ENCODE results near the gene MYOM3. TPM values are rescaled to one million over a fixed set of nuclear protein-coding genes. Genes with fewer than 3 reads are reported as not detected.

MYOM3 gene
- total and polyA plus RNA-seq, 2 of the 13 experiments (the other 11 are each of a cell fraction or from before 2014, with no cell fraction given), result 5.8 to 15.3 TPM

DNA sequence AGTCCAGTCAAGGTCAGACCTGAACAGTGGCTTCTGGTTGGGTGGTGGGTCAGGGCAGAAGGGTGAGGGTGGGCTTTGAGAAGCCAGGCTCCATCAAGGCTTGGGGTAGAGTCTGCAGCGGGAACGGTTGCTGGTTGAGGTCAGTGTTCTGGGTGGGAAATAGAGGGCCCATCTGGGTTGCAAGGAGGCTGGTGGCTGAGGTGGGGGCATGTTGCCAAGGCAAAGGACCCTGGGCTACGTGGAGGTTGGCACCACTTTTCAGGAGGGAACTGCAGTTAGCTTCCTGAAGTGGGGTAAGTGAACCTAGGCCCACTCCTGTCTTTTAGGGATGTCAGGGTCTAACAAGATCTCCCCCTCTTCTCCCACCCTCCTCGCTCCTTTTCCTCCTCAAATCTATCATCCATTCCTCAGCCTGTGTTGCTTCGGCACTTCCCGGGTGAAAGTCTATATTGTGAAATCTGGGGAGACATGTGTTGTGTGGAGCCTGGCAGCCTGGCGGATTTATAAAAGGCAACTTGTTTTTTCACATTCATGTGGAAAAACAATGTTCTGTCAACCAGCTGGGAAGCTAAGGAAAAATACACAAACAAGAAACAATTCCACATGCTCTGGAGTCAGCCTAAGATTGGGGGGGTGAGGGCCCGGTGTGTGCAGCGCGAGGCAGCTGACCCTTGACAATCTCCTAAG, 29.5 kb upstream of the MYOM3 start (continued):
- TF ChIP-seq, protein P1, sequence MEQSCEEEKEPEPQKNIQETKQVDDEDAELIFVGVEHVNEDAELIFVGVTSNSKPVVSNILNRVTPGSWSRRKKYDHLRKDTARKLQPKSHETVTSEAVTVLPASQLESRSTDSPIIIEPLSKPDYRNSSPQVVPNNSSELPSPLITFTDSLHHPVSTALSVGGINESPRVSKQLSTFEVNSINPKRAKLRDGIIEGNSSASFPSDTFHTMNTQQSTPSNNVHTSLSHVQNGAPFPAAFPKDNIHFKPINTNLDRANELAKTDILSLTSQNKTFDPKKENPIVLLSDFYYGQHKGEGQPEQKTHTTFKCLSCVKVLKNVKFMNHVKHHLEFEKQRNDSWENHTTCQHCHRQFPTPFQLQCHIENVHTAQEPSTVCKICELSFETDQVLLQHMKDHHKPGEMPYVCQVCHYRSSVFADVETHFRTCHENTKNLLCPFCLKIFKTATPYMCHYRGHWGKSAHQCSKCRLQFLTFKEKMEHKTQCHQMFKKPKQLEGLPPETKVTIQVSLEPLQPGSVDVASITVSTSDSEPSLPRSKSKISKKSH (CRISPR knock-in tag; IDR thresholded peaks at IDR 0.05; ENCODE audit: borderline replicate concordance), result no peak
- TF ChIP-seq ZBTB1 (CRISPR knock-in tag; IDR thresholded peaks at IDR 0.05; ENCODE audit: borderline replicate concordance), result no peak
- no peak for TF ChIP-seq ZNF776 (CRISPR knock-in tag; IDR thresholded peaks at IDR 0.05)
- no peak for TF ChIP-seq RELA (CRISPR knock-in tag; IDR thresholded peaks at IDR 0.05)
- TF ChIP-seq YEATS2 (CRISPR knock-in tag; IDR thresholded peaks at IDR 0.05; ENCODE audit: borderline replicate concordance), result no peak
- TF ChIP-seq, protein P2, sequence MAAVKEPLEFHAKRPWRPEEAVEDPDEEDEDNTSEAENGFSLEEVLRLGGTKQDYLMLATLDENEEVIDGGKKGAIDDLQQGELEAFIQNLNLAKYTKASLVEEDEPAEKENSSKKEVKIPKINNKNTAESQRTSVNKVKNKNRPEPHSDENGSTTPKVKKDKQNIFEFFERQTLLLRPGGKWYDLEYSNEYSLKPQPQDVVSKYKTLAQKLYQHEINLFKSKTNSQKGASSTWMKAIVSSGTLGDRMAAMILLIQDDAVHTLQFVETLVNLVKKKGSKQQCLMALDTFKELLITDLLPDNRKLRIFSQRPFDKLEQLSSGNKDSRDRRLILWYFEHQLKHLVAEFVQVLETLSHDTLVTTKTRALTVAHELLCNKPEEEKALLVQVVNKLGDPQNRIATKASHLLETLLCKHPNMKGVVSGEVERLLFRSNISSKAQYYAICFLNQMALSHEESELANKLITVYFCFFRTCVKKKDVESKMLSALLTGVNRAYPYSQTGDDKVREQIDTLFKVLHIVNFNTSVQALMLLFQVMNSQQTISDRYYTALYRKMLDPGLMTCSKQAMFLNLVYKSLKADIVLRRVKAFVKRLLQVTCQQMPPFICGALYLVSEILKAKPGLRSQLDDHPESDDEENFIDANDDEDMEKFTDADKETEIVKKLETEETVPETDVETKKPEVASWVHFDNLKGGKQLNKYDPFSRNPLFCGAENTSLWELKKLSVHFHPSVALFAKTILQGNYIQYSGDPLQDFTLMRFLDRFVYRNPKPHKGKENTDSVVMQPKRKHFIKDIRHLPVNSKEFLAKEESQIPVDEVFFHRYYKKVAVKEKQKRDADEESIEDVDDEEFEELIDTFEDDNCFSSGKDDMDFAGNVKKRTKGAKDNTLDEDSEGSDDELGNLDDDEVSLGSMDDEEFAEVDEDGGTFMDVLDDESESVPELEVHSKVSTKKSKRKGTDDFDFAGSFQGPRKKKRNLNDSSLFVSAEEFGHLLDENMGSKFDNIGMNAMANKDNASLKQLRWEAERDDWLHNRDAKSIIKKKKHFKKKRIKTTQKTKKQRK (IDR thresholded peaks at IDR 0.05; ENCODE audit: low read length), result no peak
- TF ChIP-seq JARID2 (CRISPR knock-in tag; IDR thresholded peaks at IDR 0.05; ENCODE audit: insufficient replicate concordance), result no peak
- no peak for TF ChIP-seq NR2F1 (CRISPR knock-in tag; IDR thresholded peaks at IDR 0.05)
- no peak for TF ChIP-seq ZNF101 (CRISPR knock-in tag; IDR thresholded peaks at IDR 0.05; ENCODE audit: borderline replicate concordance, low read depth)
- no peak for TF ChIP-seq ZNF121 (CRISPR knock-in tag; IDR thresholded peaks at IDR 0.05)
- no peak for TF ChIP-seq SP1 (IDR thresholded peaks at IDR 0.05)
- TF ChIP-seq SP1 (CRISPR knock-in tag; IDR thresholded peaks at IDR 0.05), result no peak
- TF ChIP-seq, protein P3, sequence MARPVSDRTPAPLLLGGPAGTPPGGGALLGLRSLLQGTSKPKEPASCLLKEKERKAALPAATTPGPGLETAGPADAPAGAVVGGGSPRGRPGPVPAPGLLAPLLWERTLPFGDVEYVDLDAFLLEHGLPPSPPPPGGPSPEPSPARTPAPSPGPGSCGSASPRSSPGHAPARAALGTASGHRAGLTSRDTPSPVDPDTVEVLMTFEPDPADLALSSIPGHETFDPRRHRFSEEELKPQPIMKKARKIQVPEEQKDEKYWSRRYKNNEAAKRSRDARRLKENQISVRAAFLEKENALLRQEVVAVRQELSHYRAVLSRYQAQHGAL (CRISPR knock-in tag; IDR thresholded peaks at IDR 0.05; ENCODE audit: not compliant biosample characterization), result no peak
- TF ChIP-seq KLF6 (CRISPR knock-in tag; IDR thresholded peaks at IDR 0.05), result no peak
- no peak for TF ChIP-seq NKX3-1 (CRISPR knock-in tag; IDR thresholded peaks at IDR 0.05)
- TF ChIP-seq STAT5B (CRISPR knock-in tag; IDR thresholded peaks at IDR 0.05), result no peak
- peak; percentile 63; the same call in 1 of the 2 replicates for TF ChIP-seq GATAD2A (CRISPR knock-in tag; IDR thresholded peaks at IDR 0.05)
- TF ChIP-seq, protein P4, sequence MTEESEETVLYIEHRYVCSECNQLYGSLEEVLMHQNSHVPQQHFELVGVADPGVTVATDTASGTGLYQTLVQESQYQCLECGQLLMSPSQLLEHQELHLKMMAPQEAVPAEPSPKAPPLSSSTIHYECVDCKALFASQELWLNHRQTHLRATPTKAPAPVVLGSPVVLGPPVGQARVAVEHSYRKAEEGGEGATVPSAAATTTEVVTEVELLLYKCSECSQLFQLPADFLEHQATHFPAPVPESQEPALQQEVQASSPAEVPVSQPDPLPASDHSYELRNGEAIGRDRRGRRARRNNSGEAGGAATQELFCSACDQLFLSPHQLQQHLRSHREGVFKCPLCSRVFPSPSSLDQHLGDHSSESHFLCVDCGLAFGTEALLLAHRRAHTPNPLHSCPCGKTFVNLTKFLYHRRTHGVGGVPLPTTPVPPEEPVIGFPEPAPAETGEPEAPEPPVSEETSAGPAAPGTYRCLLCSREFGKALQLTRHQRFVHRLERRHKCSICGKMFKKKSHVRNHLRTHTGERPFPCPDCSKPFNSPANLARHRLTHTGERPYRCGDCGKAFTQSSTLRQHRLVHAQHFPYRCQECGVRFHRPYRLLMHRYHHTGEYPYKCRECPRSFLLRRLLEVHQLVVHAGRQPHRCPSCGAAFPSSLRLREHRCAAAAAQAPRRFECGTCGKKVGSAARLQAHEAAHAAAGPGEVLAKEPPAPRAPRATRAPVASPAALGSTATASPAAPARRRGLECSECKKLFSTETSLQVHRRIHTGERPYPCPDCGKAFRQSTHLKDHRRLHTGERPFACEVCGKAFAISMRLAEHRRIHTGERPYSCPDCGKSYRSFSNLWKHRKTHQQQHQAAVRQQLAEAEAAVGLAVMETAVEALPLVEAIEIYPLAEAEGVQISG (CRISPR knock-in tag; IDR thresholded peaks at IDR 0.05), result peak; percentile 39; the same call in 1 of the 2 replicates
- TF ChIP-seq HNF4A (CRISPR knock-in tag; IDR thresholded peaks at IDR 0.05), result peak; percentile 82
- no peak for TF ChIP-seq ZNF17 (CRISPR knock-in tag; IDR thresholded peaks at IDR 0.05)
- no peak for TF ChIP-seq RNF2 (conservative IDR thresholded peaks at IDR 0.05; ENCODE audit: low read depth)
- TF ChIP-seq, protein P5, sequence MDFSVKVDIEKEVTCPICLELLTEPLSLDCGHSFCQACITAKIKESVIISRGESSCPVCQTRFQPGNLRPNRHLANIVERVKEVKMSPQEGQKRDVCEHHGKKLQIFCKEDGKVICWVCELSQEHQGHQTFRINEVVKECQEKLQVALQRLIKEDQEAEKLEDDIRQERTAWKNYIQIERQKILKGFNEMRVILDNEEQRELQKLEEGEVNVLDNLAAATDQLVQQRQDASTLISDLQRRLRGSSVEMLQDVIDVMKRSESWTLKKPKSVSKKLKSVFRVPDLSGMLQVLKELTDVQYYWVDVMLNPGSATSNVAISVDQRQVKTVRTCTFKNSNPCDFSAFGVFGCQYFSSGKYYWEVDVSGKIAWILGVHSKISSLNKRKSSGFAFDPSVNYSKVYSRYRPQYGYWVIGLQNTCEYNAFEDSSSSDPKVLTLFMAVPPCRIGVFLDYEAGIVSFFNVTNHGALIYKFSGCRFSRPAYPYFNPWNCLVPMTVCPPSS (IDR thresholded peaks at IDR 0.05), result no peak

All from HepG2 (cell line).